ENCODE results near the gene CDCA3.
A peak's percentile ranks its signal among the peaks of the same experiment; 100 is the strongest.

The CDCA3 gene

DNA sequence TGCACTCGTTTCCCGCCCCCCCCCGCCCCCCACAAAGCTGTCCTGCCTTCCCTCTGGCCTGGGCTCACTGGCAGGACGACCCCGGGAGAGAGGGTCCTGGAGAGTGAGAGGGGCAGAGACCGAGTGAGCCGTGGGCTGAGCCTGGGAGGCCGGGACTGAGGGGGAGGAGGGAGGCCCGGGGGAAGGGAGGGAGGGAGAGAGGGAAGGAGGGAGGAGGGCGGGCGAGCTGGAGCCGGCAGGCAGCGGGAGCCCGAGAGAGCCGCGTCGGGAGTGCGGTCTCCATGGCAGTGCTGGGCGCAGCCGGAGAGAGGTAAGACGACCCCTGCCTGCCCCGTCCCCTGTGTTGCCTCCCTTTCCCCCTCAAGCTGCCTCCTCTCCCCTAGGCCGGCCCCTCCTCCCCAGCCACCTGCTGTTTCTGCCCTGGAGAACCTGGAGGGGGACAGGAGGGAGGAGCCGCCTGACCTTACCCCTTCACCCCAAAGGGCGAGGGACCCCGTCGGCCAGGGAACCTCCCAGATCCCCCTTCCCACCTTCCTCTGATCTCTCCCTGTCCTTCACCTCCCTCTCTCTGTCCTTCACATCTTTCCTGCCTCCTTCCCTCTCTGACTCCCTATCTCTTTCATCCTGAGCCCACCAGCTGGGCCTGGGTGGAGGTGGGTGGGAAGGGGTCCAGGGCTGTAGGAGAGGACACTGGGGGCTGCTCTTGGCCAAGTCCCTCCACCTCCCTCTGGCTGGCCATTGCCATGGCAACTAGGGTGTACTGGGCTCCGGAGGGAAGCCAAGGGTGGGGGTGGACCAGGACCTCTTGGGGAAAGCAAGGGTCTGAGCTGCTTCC, 29.3 kb downstream of the CDCA3 start, which contains the start of gene GPR162:
GPR162 (plus strand) TSS at position 231 of the 835 bp plus-strand sequence. CDS start 2,078 bp downstream, outside the sequence.
- Histone ChIP-seq H3K4me2 (ENCODE audit: low read length) (peak within 1 kb of the TSS; percentile 86), H3K79me2 (no peaks in the 10 kb centered on the region), H3K27ac (peak within 1 kb of the TSS; percentile 31), H2AFZ (peak within 1 kb of the TSS; percentile 70), H3K9ac (no peak within 1 kb of the TSS), H3K4me1 (peaks cover 8% of the 10 kb centered on the region), H3K4me3 (ENCODE audit: low read depth, low read length) (peak within 1 kb of the TSS; percentile 69), H3K9me3 (ENCODE audit: control insufficient read depth, low read length) (no peaks in the 10 kb centered on the region), H3K36me3 (ENCODE audit: control insufficient read depth, insufficient read depth, low read length) (no peaks in the 10 kb centered on the region), H3K27me3 (ENCODE audit: control insufficient read depth, insufficient read depth, low read length) (no peaks in the 10 kb centered on the region)
- TF ChIP-seq, protein P1, sequence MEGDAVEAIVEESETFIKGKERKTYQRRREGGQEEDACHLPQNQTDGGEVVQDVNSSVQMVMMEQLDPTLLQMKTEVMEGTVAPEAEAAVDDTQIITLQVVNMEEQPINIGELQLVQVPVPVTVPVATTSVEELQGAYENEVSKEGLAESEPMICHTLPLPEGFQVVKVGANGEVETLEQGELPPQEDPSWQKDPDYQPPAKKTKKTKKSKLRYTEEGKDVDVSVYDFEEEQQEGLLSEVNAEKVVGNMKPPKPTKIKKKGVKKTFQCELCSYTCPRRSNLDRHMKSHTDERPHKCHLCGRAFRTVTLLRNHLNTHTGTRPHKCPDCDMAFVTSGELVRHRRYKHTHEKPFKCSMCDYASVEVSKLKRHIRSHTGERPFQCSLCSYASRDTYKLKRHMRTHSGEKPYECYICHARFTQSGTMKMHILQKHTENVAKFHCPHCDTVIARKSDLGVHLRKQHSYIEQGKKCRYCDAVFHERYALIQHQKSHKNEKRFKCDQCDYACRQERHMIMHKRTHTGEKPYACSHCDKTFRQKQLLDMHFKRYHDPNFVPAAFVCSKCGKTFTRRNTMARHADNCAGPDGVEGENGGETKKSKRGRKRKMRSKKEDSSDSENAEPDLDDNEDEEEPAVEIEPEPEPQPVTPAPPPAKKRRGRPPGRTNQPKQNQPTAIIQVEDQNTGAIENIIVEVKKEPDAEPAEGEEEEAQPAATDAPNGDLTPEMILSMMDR (IDR thresholded peaks at IDR 0.05) = no peak

DNA sequence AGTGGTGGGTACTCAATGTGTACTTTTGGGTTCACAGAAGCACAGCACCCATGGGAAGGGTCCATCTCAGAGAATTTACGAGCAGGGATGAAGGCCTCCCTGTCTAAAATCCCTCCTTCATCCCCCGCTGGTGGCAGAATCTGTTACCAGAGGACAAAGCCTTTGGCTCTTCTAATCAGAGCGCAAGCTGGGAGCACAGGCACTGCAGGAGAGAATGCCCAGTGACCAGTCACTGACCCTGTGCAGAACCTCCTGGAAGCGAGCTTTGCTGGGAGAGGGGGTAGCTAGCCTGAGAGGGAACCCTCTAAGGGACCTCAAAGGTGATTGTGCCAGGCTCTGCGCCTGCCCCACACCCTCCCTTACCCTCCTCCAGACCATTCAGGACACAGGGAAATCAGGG, 30.9 kb downstream of the CDCA3 start:
- Histone ChIP-seq H3K79me2 (no peaks in the 10 kb centered on the region), H3K27me3 (ENCODE audit: control insufficient read depth, insufficient read depth, low read length) (no peaks in the 10 kb centered on the region), H3K4me2 (ENCODE audit: low read length) (no peak overlapping the region)

DNA sequence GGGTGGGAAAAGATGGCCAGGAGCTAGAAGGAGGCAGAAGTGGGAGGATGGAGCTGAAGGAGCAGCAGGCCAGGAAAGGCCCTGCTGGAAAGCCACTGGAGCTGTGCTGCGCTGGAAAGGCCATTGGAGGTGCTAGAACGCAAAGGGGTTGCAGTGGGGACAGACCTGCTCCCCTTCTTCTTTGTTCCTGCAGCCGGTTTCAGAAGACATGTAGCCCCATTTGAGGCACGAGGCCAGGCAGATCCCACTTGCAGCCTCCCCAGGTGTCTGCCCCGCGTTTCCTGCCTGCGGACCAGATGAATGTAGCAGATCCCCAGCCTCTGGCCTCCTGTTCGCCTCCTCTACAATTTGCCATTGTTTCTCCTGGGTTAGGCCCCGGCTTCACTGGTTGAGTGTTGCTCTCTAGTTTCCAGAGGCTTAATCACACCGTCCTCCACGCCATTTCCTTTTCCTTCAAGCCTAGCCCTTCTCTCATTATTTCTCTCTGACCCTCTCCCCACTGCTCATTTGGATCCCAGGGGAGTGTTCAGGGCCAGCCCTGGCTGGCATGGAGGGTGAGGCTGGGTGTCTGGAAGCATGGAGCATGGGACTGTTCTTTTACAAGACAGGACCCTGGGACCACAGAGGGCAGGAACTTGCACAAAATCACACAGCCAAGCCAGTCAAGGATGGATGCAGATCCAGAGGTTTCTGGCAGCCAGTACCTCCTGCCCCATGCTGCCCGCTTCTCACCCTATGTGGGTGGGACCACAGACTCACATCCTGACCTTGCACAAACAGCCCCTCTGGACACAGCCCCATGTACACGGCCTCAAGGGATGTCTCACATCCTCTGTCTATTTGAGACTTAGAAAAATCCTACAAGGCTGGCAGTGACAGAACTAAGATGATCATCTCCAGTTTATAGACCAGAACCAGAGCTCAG, 31.7 kb downstream of the CDCA3 start:
- H3K9ac ChIP-seq = no peak overlapping the region
- no peaks in the 10 kb centered on the region for H3K79me2 ChIP-seq
- no peak overlapping the region for H3K4me3 ChIP-seq (ENCODE audit: low read depth, low read length)
- no peak overlapping the region for H3K4me2 ChIP-seq (ENCODE audit: low read length)
- no peaks in the 10 kb centered on the region for H3K27me3 ChIP-seq (ENCODE audit: control insufficient read depth, insufficient read depth, low read length)
- peaks cover 6% of the 10 kb centered on the region for H3K4me1 ChIP-seq
- H3K27ac ChIP-seq = no peak overlapping the region
- H3K9me3 ChIP-seq (ENCODE audit: control insufficient read depth, low read length) = no peaks in the 10 kb centered on the region
- TF ChIP-seq, protein P1 (IDR thresholded peaks at IDR 0.05) = no peak
- no peaks in the 10 kb centered on the region for H3K36me3 ChIP-seq (ENCODE audit: control insufficient read depth, insufficient read depth, low read length)
- no peak overlapping the region for H2AFZ ChIP-seq

More for the DNA sequence above, 30.9 kb downstream of the CDCA3 start:
- no peak overlapping the region for H2AFZ ChIP-seq
- H3K4me1 ChIP-seq = peaks cover 6% of the 10 kb centered on the region
- H3K27ac ChIP-seq = no peak overlapping the region
- no peak overlapping the region for H3K4me3 ChIP-seq (ENCODE audit: low read depth, low read length)
- TF ChIP-seq, protein P1 (IDR thresholded peaks at IDR 0.05) = no peak
- H3K36me3 ChIP-seq (ENCODE audit: control insufficient read depth, insufficient read depth, low read length) = no peaks in the 10 kb centered on the region
- H3K9me3 ChIP-seq (ENCODE audit: control insufficient read depth, low read length) = no peaks in the 10 kb centered on the region
- no peak overlapping the region for H3K9ac ChIP-seq

DNA sequence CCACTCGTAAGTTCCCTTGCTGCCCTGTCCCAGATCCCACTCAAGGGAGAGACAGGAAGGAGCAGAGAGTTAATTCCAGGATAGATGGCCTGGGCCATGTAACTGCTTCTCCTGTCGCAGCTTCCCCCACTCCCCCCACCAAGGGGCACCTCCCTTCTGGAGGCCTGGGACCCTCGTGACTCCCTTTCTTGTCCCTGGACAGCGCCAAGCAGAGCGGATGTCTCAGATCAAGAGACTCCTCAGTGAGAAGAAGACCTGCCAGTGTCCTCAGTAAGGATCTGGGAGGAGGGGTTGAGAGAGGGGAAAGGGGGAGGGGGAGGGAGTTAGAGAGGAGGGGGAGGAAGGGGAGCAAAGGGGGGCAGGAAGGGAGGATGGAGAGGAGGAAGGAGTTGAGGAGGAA, 32.4 kb downstream of the CDCA3 start:
- Histone ChIP-seq H3K27me3 (ENCODE audit: control insufficient read depth, insufficient read depth, low read length) (no peaks in the 10 kb centered on the region), H2AFZ (no peak overlapping the region), H3K4me3 (ENCODE audit: low read depth, low read length) (no peak overlapping the region), H3K4me1 (peaks cover 6% of the 10 kb centered on the region), H3K36me3 (ENCODE audit: control insufficient read depth, insufficient read depth, low read length) (no peaks in the 10 kb centered on the region), H3K9me3 (ENCODE audit: control insufficient read depth, low read length) (no peaks in the 10 kb centered on the region), H3K4me2 (ENCODE audit: low read length) (no peak overlapping the region), H3K79me2 (no peaks in the 10 kb centered on the region), H3K27ac (no peak overlapping the region), H3K9ac (no peak overlapping the region)
- TF ChIP-seq, protein P1 (IDR thresholded peaks at IDR 0.05) = no peak
